ENCODE results near the gene FOSL2.

FOSL2 gene

DNA sequence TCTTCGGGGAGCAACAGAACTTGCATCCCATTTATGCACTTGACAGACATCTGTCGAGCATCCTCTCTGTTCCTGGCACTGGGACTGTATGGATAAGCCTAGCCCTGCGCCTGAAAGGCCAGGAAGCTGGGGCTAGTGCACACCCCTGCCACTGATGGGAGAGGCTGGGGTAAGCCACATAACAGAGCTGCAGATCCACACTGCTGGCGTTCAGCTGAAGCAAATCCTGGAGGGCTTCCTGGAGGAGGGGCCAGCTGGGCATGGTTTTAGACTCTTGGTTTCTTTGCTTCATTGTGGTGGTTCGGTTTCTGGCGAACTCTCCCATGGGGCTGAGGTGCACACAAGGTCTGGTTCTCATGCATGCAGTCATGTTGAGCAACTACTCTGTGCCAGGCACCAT lies 45.5 kb upstream of the FOSL2 start:
- no peak overlapping the region for H3K4me3 ChIP-seq (ENCODE audit: low read length)
- no peak for DNase-seq (ENCODE audit: low read depth)
- TF ChIP-seq, protein P1, sequence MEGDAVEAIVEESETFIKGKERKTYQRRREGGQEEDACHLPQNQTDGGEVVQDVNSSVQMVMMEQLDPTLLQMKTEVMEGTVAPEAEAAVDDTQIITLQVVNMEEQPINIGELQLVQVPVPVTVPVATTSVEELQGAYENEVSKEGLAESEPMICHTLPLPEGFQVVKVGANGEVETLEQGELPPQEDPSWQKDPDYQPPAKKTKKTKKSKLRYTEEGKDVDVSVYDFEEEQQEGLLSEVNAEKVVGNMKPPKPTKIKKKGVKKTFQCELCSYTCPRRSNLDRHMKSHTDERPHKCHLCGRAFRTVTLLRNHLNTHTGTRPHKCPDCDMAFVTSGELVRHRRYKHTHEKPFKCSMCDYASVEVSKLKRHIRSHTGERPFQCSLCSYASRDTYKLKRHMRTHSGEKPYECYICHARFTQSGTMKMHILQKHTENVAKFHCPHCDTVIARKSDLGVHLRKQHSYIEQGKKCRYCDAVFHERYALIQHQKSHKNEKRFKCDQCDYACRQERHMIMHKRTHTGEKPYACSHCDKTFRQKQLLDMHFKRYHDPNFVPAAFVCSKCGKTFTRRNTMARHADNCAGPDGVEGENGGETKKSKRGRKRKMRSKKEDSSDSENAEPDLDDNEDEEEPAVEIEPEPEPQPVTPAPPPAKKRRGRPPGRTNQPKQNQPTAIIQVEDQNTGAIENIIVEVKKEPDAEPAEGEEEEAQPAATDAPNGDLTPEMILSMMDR (IDR thresholded peaks at IDR 0.05; ENCODE audit: insufficient read depth, low read depth, low read length, missing control alignments) = no peak

DNA sequence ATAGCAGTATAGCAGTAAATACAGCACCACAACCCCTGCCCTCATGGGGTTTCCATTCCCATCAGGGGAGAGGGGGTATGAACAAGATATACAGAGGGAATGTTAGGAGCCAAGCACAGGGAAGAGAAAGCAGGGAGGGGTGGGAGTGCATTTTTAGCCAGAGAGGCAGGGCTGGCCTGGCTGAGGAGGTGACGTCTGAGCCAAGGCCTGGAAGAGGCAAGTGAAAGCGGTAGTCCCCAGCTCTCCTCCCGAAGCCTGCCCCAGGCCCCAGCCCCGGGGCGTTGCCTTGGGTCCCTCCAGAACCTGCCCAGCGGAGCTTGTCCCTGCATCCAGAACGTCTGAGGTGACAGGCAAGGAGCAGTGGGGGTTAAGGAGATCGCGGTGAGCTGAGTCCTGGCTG lies 45.1 kb upstream of the FOSL2 start:
- H3K4me3 ChIP-seq (ENCODE audit: low read length) = no peak overlapping the region
- DNase-seq (ENCODE audit: low read depth) = no peak
- TF ChIP-seq, protein P1 (IDR thresholded peaks at IDR 0.05; ENCODE audit: insufficient read depth, low read depth, low read length, missing control alignments) = no peak

DNA sequence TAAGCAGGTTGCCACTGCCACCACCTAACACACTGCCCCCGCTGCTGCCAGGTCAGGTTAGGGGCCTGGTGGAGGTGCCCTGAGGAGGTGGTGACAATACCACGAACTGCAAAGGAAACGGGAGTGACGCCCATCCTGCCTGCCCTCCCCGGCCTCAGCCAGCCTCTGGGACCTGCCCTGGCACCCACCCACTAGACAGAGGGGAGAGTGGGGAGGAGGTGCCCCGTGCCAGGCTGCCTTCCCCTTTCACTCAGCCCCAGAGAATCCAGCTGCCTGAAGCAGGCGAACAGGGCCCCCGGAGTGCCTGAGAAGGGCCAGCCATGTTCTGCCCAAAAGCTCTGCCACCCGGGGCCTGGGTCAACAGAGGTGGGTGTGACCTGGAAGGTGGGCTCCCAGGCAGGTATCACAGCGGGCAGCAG lies 44.5 kb upstream of the FOSL2 start:
- TF ChIP-seq, protein P1 (IDR thresholded peaks at IDR 0.05; ENCODE audit: insufficient read depth, low read depth, low read length, missing control alignments) = no peak
- no peak for DNase-seq (ENCODE audit: low read depth)
- H3K4me3 ChIP-seq (ENCODE audit: low read length) = no peak overlapping the region

DNA sequence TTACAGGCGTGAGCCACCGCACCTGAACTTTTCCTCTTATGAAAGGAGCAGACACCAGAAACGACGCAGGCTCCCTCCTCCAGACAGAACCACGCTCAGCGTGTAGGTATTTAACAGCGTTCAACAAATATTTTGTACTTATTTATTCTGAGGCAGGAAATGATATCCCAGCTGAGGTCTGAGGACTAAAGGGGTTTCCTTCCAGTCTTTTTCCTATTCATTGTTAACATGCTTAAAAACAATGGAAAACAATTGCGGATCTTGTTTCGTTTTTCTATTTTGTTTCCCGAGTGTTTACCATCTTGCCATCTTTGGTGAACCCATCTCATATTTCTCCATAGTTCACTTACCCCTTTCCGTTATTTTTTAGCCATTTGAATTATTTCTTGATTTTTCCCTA lies 43.7 kb upstream of the FOSL2 start:
- no peak overlapping the region for H3K4me3 ChIP-seq (ENCODE audit: low read length)
- DNase-seq (ENCODE audit: low read depth) = no peak
- TF ChIP-seq, protein P1 (IDR thresholded peaks at IDR 0.05; ENCODE audit: insufficient read depth, low read depth, low read length, missing control alignments) = no peak

DNA sequence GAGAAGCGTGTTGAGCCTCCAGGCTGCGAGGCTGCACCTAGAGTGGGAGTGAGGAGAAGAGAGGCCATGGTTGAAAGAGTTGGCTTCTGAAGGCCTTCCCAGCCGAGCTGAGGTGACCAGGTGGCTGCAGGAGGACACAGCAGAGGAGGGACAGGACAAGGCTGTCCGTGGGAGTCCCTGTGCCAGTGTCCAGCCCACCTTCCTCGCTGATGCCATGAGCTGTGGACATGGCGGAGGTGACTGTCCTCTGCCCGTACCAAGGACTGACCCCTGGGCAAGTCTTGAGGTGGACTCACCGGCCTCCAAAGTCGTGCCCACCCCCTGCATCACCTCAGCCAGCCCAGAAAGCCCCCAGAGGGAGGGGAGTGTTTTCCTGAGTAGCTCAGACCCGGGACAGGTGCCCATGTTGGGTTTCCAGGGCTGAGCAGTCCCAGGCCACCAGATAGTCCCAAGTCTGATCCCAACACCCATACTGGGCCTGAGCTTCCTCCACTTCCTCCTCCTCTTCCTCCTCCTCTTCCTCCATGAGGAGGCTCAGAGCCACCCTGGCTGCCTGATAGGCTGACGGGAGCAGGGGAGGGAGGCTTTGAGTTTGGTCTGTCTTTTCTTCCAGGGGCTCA lies 43.0 kb upstream of the FOSL2 start:
- H3K4me3 ChIP-seq (ENCODE audit: low read length) = no peak overlapping the region
- DNase-seq (ENCODE audit: low read depth) = no peak
- TF ChIP-seq, protein P1 (IDR thresholded peaks at IDR 0.05; ENCODE audit: insufficient read depth, low read depth, low read length, missing control alignments) = no peak

DNA sequence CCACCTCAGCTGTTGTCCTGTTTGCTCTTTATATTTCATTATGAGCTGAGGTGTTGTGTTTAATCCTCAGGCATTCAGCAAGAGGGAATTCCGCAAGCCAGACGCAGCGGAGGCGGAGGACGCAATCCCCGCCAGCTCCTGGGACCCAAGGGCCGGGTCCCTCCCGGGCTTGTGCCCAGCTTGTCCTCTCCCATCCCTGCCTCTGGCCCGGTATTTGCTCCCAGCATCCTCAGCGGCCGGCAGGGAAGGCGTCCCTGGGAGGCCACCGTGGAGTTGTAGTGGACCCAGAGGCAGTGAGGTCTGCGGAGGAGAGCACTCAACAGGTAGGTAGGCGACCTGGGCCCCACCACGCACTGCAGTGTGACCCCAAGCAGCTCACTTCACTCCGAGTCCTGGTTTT lies 42.5 kb upstream of the FOSL2 start:
- DNase-seq (ENCODE audit: low read depth) = no peak
- TF ChIP-seq, protein P1 (IDR thresholded peaks at IDR 0.05; ENCODE audit: insufficient read depth, low read depth, low read length, missing control alignments) = no peak
- H3K4me3 ChIP-seq (ENCODE audit: low read length) = no peak overlapping the region

DNA sequence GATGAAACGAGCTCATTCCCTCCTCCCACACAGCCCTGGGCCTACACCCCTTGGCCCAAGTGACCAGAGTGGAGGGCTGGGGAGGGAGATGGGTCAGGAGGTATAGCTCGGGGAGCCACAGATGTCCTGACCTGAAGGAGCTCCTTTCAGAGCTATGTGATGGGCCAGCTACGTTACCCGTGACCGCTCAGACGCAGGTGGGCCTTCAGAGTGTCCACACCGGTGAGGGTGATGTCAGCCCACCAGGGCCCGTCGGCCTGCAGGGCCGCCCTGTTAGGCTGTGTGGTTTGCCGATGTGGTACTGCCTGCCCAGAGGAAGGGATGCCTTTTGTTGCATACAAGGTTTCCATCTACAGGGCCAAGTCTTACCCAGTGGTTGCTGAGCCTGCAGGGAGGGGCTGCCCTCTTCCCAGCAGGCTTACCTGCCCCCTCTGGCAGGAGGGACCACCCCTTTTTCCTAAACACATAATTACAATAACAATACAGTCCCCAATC lies 41.8 kb upstream of the FOSL2 start:
- DNase-seq (ENCODE audit: low read depth) = no peak
- no peak overlapping the region for H3K4me3 ChIP-seq (ENCODE audit: low read length)
- TF ChIP-seq, protein P1 (IDR thresholded peaks at IDR 0.05; ENCODE audit: insufficient read depth, low read depth, low read length, missing control alignments) = no peak
